ENCODE measurements around the gene NDUFV3. TPM values are rescaled to one million over a fixed set of nuclear protein-coding genes. Genes with fewer than 3 reads are reported as not detected.
A peak's percentile ranks its signal among the peaks of the same experiment; 100 is the strongest.

Gene NDUFV3
- total and polyA plus RNA-seq, 2 experiments from 2014 or later = 51.5 to 71.2 TPM

GRCh38 chr21:42850463-42850862 lies 42.6 kb upstream of the NDUFV3 start:
- peaks cover 59% of the 10 kb centered on the region for H3F3A ChIP-seq (replicated peaks; ENCODE audit: low read depth)
- Mint-ChIP-seq H3K4me1 (peaks cover 3% of the 10 kb centered on the region; the same call in 1 of the 3 replicates), H3K27me3 (ENCODE audit: insufficient read depth, low read depth, poor library complexity) (peaks cover 14% of the 10 kb centered on the region), H3K4me3 (no peak overlapping the region), H3K36me3 (ENCODE audit: low read depth) (peaks cover 93% of the 10 kb centered on the region), H3K9me3 (no peaks in the 10 kb centered on the region; the same call in 1 of the 3 replicates), H3K27ac (peak overlapping the region; percentile 44; the same call in 1 of the 2 replicates)
- H3K36me3 ChIP-seq (ENCODE audit: insufficient read depth) = peaks cover 34% of the 10 kb centered on the region
- H3K27me3 ChIP-seq (ENCODE audit: insufficient read depth) = no peaks in the 10 kb centered on the region
- H3K4me3 ChIP-seq = no peak overlapping the region
- DNase-seq (ENCODE audit: low spot score) = no peak
- H3K4me2 ChIP-seq = no peak overlapping the region
- TF ChIP-seq POLR2AphosphoS5 (IDR thresholded peaks at IDR 0.05; ENCODE audit: low read depth) (no peak), JUNB (IDR thresholded peaks at IDR 0.05; ENCODE audit: unreplicated experiment) (no peak), ZNF331 (CRISPR knock-in tag; IDR thresholded peaks at IDR 0.05; ENCODE audit: low read depth) (no peak), STAT1 (IDR thresholded peaks at IDR 0.05; ENCODE audit: unreplicated experiment) (no peak), ETS1 (IDR thresholded peaks at IDR 0.05) (no peak), NANOG (IDR thresholded peaks at IDR 0.05; ENCODE audit: borderline replicate concordance) (no peak), CREB1 (CRISPR knock-in tag; IDR thresholded peaks at IDR 0.05; ENCODE audit: low read depth) (no peak), ZNF114 (CRISPR knock-in tag; IDR thresholded peaks at IDR 0.05) (no peak), CTCF (conservative IDR thresholded peaks at IDR 0.05; ENCODE audit: low read depth in 2 of 2) (no peak), EZH2 (IDR thresholded peaks at IDR 0.05; ENCODE audit: low read depth, unreplicated experiment) (no peak), EZH2phosphoT487 (IDR thresholded peaks at IDR 0.05; ENCODE audit: unreplicated experiment) (no peak)
- TF ChIP-seq, protein P1, sequence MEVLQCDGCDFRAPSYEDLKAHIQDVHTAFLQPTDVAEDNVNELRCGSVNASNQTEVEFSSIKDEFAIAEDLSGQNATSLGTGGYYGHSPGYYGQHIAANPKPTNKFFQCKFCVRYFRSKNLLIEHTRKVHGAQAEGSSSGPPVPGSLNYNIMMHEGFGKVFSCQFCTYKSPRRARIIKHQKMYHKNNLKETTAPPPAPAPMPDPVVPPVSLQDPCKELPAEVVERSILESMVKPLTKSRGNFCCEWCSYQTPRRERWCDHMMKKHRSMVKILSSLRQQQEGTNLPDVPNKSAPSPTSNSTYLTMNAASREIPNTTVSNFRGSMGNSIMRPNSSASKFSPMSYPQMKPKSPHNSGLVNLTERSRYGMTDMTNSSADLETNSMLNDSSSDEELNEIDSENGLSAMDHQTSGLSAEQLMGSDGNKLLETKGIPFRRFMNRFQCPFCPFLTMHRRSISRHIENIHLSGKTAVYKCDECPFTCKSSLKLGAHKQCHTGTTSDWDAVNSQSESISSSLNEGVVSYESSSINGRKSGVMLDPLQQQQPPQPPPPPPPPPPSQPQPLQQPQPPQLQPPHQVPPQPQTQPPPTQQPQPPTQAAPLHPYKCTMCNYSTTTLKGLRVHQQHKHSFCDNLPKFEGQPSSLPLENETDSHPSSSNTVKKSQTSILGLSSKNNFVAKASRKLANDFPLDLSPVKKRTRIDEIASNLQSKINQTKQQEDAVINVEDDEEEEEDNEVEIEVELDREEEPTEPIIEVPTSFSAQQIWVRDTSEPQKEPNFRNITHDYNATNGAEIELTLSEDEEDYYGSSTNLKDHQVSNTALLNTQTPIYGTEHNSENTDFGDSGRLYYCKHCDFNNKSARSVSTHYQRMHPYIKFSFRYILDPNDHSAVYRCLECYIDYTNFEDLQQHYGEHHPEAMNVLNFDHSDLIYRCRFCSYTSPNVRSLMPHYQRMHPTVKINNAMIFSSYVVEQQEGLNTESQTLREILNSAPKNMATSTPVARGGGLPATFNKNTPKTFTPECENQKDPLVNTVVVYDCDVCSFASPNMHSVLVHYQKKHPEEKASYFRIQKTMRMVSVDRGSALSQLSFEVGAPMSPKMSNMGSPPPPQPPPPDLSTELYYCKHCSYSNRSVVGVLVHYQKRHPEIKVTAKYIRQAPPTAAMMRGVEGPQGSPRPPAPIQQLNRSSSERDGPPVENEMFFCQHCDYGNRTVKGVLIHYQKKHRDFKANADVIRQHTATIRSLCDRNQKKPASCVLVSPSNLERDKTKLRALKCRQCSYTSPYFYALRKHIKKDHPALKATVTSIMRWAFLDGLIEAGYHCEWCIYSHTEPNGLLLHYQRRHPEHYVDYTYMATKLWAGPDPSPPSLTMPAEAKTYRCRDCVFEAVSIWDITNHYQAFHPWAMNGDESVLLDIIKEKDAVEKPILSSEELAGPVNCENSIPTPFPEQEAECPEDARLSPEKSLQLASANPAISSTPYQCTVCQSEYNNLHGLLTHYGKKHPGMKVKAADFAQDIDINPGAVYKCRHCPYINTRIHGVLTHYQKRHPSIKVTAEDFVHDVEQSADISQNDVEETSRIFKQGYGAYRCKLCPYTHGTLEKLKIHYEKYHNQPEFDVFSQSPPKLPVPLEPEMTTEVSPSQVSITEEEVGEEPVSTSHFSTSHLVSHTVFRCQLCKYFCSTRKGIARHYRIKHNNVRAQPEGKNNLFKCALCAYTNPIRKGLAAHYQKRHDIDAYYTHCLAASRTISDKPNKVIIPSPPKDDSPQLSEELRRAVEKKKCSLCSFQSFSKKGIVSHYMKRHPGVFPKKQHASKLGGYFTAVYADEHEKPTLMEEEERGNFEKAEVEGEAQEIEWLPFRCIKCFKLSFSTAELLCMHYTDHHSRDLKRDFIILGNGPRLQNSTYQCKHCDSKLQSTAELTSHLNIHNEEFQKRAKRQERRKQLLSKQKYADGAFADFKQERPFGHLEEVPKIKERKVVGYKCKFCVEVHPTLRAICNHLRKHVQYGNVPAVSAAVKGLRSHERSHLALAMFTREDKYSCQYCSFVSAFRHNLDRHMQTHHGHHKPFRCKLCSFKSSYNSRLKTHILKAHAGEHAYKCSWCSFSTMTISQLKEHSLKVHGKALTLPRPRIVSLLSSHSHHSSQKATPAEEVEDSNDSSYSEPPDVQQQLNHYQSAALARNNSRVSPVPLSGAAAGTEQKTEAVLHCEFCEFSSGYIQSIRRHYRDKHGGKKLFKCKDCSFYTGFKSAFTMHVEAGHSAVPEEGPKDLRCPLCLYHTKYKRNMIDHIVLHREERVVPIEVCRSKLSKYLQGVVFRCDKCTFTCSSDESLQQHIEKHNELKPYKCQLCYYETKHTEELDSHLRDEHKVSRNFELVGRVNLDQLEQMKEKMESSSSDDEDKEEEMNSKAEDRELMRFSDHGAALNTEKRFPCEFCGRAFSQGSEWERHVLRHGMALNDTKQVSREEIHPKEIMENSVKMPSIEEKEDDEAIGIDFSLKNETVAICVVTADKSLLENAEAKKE (CRISPR knock-in tag; IDR thresholded peaks at IDR 0.05) = no peak
- TF ChIP-seq, protein P2, sequence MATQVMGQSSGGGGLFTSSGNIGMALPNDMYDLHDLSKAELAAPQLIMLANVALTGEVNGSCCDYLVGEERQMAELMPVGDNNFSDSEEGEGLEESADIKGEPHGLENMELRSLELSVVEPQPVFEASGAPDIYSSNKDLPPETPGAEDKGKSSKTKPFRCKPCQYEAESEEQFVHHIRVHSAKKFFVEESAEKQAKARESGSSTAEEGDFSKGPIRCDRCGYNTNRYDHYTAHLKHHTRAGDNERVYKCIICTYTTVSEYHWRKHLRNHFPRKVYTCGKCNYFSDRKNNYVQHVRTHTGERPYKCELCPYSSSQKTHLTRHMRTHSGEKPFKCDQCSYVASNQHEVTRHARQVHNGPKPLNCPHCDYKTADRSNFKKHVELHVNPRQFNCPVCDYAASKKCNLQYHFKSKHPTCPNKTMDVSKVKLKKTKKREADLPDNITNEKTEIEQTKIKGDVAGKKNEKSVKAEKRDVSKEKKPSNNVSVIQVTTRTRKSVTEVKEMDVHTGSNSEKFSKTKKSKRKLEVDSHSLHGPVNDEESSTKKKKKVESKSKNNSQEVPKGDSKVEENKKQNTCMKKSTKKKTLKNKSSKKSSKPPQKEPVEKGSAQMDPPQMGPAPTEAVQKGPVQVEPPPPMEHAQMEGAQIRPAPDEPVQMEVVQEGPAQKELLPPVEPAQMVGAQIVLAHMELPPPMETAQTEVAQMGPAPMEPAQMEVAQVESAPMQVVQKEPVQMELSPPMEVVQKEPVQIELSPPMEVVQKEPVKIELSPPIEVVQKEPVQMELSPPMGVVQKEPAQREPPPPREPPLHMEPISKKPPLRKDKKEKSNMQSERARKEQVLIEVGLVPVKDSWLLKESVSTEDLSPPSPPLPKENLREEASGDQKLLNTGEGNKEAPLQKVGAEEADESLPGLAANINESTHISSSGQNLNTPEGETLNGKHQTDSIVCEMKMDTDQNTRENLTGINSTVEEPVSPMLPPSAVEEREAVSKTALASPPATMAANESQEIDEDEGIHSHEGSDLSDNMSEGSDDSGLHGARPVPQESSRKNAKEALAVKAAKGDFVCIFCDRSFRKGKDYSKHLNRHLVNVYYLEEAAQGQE (IDR thresholded peaks at IDR 0.05; ENCODE audit: unreplicated experiment) = no peak
- H3K27ac ChIP-seq (ENCODE audit: low read depth) = 0 out of 2 replicates have a peak overlapping the region, but pooled peaks have one; percentile 19
- no peaks in the 10 kb centered on the region for H3K4me1 ChIP-seq (ENCODE audit: insufficient read depth)
- H3K9me2 ChIP-seq (ENCODE audit: insufficient read depth) = no peaks in the 10 kb centered on the region
- no peak overlapping the region for H2AFZ ChIP-seq
- peaks cover 12% of the 10 kb centered on the region for H4K20me1 ChIP-seq (replicated peaks; ENCODE audit: insufficient read depth)
- no peak for ATAC-seq
- peaks cover 38% of the 10 kb centered on the region for H3K79me2 ChIP-seq (replicated peaks; ENCODE audit: insufficient read depth)

All from GM23338 (cell line).